ENCODE results near the gene ATXN1. TPM values are rescaled to one million over a fixed set of nuclear protein-coding genes. Genes with fewer than 3 reads are reported as not detected.

The ATXN1 gene
- total RNA-seq, 4 donors from 2014 or later = 26.4 to 46.4 (median 36.1) TPM

GRCh38 chr6:16305788-16306187 lies 455.5 kb downstream of the ATXN1 start:
- DNase-seq (ENCODE audit: low spot score) = no peak
- ATAC-seq (ENCODE audit: low FRiP score) = no peak
- TF ChIP-seq CTCF (IDR thresholded peaks at IDR 0.05) = no peak

- TF ChIP-seq CTCF (IDR thresholded peaks at IDR 0.05) = no peak
- ATAC-seq (ENCODE audit: low FRiP score) (no peak), DNase-seq (ENCODE audit: low spot score) (no peak)
Observed at GRCh38 chr6:16305246-16305725, 456.0 kb downstream of the ATXN1 start.

- no peak for TF ChIP-seq CTCF (IDR thresholded peaks at IDR 0.05)
- ATAC-seq (ENCODE audit: low FRiP score) (no peak), DNase-seq (ENCODE audit: low spot score) (no peak)
Observed at GRCh38 chr6:16302721-16303552, 458.3 kb downstream of the ATXN1 start.

- DNase-seq (ENCODE audit: low spot score) = no peak
- no peak for ATAC-seq (ENCODE audit: low FRiP score)
Observed at GRCh38 chr6:16301511-16301910, 459.7 kb downstream of the ATXN1 start.

DNA sequence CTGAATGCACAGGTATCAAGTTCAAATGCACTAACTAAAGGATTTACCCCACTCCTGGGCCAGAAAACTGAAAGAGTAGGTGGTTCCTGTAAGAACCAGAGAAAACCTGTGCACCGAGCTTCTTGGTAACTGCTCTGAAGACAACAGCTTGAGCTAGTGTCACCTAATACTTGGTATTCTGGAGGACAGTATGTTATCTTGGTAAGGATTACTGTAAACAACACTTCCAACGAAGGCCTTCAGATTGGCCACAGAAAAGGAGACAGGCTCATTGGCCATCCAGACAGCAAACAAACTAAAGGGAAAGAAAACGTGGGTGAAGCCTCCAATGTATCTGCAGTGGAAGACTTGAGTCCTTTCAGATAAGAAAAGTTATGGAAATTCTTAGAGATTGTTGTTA lies 461.4 kb downstream of the ATXN1 start:
- no peak for DNase-seq (ENCODE audit: low spot score)
- TF ChIP-seq CTCF (IDR thresholded peaks at IDR 0.05) = no peak
- no peak for ATAC-seq (ENCODE audit: low FRiP score)

More at GRCh38 chr6:16301511-16301910, 459.7 kb downstream of the ATXN1 start:
- TF ChIP-seq CTCF (IDR thresholded peaks at IDR 0.05) = no peak

- ATAC-seq (ENCODE audit: low FRiP score) = no peak
- no peak for TF ChIP-seq CTCF (IDR thresholded peaks at IDR 0.05)
- DNase-seq (ENCODE audit: low spot score) = no peak
Observed at GRCh38 chr6:16296061-16296670, 465.1 kb downstream of the ATXN1 start.
